ENCODE data around the gene APC2. TPM values are rescaled to one million over a fixed set of nuclear protein-coding genes. Genes with fewer than 3 reads are reported as not detected.

The APC2 gene
- polyA plus RNA-seq, 1 donor (not counting 4 experiments of a cell fraction or from before 2014, with no cell fraction given): 0.01 TPM

- Histone ChIP-seq H3K9ac (ENCODE audit: control insufficient read depth, extremely low read depth, insufficient read depth, low read length) (no peak overlapping the region), H3K9me1 (ENCODE audit: control insufficient read depth, extremely low read depth, insufficient read depth, low read length) (no peaks in the 10 kb centered on the region), H3K27ac (ENCODE audit: control insufficient read depth, insufficient read depth, low read length) (no peak overlapping the region), H3K79me2 (ENCODE audit: control insufficient read depth, insufficient read depth, low read length) (no peaks in the 10 kb centered on the region), H3K4me1 (ENCODE audit: control insufficient read depth, extremely low read depth, insufficient read depth, low read length) (no peaks in the 10 kb centered on the region), H3K4me2 (ENCODE audit: control insufficient read depth, extremely low read depth, insufficient read depth, low read depth, low read length) (no peak overlapping the region), H3K9me3 (ENCODE audit: control insufficient read depth, low read depth, low read length) (no peaks in the 10 kb centered on the region), H2AFZ (ENCODE audit: control insufficient read depth, low read length) (no peak overlapping the region), H4K20me1 (ENCODE audit: control insufficient read depth, extremely low read depth, insufficient read depth, low read length) (peaks cover 2% of the 10 kb centered on the region), H3K4me3 (ENCODE audit: control insufficient read depth in 2 of 3, extremely low read depth in 1 of 3, insufficient read depth in 2 of 3, low read depth in 1 of 3, low read length in 3 of 3) (no peak overlapping the region), H3K36me3 (ENCODE audit: control insufficient read depth in 2 of 2, extremely low read depth in 1 of 2, insufficient read depth in 2 of 2, low read length in 2 of 2) (no peaks in the 10 kb centered on the region), H3K27me3 (ENCODE audit: control insufficient read depth, extremely low read depth, insufficient read depth, low read length) (peaks cover 27% of the 10 kb centered on the region)
- dilution Hi-C loops (cut with MboI; ENCODE audit: extremely low pct_ligation_motif_present, low sequenced_read_pairs): no loop called here
- TF ChIP-seq EZH2 (IDR thresholded peaks at IDR 0.05; ENCODE audit: low read length) (no peak), CTCF (optimal IDR thresholded peaks at IDR 0.05 in 1 of 3, IDR thresholded peaks at IDR 0.05 in 1 of 3, conservative IDR thresholded peaks at IDR 0.05 in 1 of 3; ENCODE audit: extremely low read depth in 1 of 3, insufficient read depth in 2 of 3, low read length in 3 of 3) (no peak)
- no peak for FAIRE-seq
- no peak for DNase-seq (ENCODE audit: low read depth, low spot score)
These were observed 70.4 kb downstream of the APC2 start for GRCh38 chr19:1520203-1520780.

GRCh38 chr19:1521636-1522035 lies 71.7 kb downstream of the APC2 start:
- FAIRE-seq: no peak
- Histone ChIP-seq H3K9me1 (ENCODE audit: control insufficient read depth, extremely low read depth, insufficient read depth, low read length) (no peaks in the 10 kb centered on the region), H3K4me2 (ENCODE audit: control insufficient read depth, extremely low read depth, insufficient read depth, low read depth, low read length) (no peak overlapping the region), H3K27me3 (ENCODE audit: control insufficient read depth, extremely low read depth, insufficient read depth, low read length) (peaks cover 37% of the 10 kb centered on the region), H3K9ac (ENCODE audit: control insufficient read depth, extremely low read depth, insufficient read depth, low read length) (no peak overlapping the region), H3K9me3 (ENCODE audit: control insufficient read depth, low read depth, low read length) (no peaks in the 10 kb centered on the region), H2AFZ (ENCODE audit: control insufficient read depth, low read length) (no peak overlapping the region), H3K36me3 (ENCODE audit: control insufficient read depth in 2 of 2, extremely low read depth in 1 of 2, insufficient read depth in 2 of 2, low read length in 2 of 2) (no peaks in the 10 kb centered on the region), H3K79me2 (ENCODE audit: control insufficient read depth, insufficient read depth, low read length) (no peaks in the 10 kb centered on the region), H3K27ac (ENCODE audit: control insufficient read depth, insufficient read depth, low read length) (no peak overlapping the region), H3K4me1 (ENCODE audit: control insufficient read depth, extremely low read depth, insufficient read depth, low read length) (no peaks in the 10 kb centered on the region), H3K4me3 (ENCODE audit: control insufficient read depth in 2 of 3, extremely low read depth in 1 of 3, insufficient read depth in 2 of 3, low read depth in 1 of 3, low read length in 3 of 3) (no peak overlapping the region), H4K20me1 (ENCODE audit: control insufficient read depth, extremely low read depth, insufficient read depth, low read length) (peaks cover 2% of the 10 kb centered on the region)
- no peak for DNase-seq (ENCODE audit: low read depth, low spot score)
- TF ChIP-seq EZH2 (IDR thresholded peaks at IDR 0.05; ENCODE audit: low read length) (no peak), CTCF (optimal IDR thresholded peaks at IDR 0.05 in 1 of 3, IDR thresholded peaks at IDR 0.05 in 1 of 3, conservative IDR thresholded peaks at IDR 0.05 in 1 of 3; ENCODE audit: extremely low read depth in 1 of 3, insufficient read depth in 2 of 3, low read length in 3 of 3) (no peak)
- dilution Hi-C loops (cut with MboI; ENCODE audit: extremely low pct_ligation_motif_present, low sequenced_read_pairs): no loop called here
